SIG-M5 (cell line): ENCODE measurements around the gene TRIM3.

Experiments used
- DNase-seq: peaks from one replicate; lab custom pipeline; 2025; lab: John Stamatoyannopoulos, UW

TRIM3 gene

GRCh38 chr11:6480299-6480914 lies 6.7 kb upstream of the TRIM3 start:
- DNase-seq: no peak

GRCh38 chr11:6476571-6476970 lies 2.8 kb upstream of the TRIM3 start:
- no peak for DNase-seq

DNA sequence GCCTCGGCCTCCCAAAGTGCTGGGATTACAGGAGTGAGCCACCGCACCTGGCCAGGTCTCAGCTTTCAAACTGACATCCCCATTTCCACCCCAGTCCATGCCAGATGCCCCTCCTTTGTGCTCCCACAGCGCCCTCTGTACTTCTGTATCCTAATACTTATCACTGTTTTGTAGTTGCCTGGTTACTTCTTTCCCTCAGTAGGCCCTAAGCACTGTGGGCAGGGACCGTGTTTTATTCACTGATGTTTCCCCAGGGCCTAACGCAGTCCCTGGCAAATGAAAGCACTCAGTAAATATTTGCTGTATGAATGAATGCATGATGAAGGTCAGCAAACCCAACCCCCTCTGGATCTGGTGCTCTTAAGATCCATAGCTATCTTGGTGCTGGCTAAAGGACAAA lies 2.2 kb upstream of the TRIM3 start:
- no peak for DNase-seq

- DNase-seq: no peak
These were observed 1.2 kb upstream of the TRIM3 start for GRCh38 chr11:6474806-6475500.

- no peak for DNase-seq
These were observed 662 bp upstream of the TRIM3 start for GRCh38 chr11:6474413-6474792.

GRCh38 chr11:6472934-6473333 lies 807 bp downstream of the TRIM3 start:
- DNase-seq: no peak

- no peak for DNase-seq
These were observed 4.1 kb downstream of the TRIM3 start for GRCh38 chr11:6469599-6469998.

- DNase-seq: no peak
These were observed 4.8 kb downstream of the TRIM3 start for GRCh38 chr11:6468712-6469495.

- DNase-seq: no peak
These were observed 14.7 kb downstream of the TRIM3 start for GRCh38 chr11:6459099-6459450.

DNA sequence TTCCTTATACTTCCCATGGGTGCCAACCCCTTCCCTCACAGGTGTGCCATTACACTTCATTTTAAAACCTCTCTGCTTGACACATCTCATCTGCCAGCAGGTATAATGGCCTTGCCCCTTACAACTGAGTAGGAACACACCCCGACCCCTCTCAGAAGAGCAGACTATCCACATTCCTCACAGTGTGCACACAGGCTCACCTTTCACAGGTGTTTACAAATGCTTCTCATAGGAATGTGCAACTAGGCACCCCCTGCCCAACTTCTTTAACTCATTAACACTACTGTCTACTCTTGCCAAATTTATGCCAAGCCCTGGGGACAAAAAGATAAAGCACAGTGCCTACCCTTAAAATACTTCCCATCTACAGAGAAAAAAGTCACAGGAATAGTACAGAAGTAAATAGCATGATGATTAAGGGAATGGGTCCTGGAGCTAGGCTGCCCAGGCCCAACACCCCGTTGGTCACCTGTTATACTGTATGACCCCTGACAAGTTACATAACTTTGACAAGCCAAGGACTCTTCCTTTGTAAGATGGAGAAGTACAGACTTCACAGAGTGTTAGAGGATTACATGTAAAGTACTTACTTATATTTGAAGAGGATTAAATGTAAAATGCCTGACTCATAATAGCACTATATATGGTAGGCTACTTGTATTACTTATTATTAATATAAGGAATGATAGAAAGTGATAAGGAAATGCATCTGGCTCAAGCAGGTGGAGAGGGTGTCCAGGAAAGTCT lies 15.2 kb downstream of the TRIM3 start:
- no peak for DNase-seq

DNA sequence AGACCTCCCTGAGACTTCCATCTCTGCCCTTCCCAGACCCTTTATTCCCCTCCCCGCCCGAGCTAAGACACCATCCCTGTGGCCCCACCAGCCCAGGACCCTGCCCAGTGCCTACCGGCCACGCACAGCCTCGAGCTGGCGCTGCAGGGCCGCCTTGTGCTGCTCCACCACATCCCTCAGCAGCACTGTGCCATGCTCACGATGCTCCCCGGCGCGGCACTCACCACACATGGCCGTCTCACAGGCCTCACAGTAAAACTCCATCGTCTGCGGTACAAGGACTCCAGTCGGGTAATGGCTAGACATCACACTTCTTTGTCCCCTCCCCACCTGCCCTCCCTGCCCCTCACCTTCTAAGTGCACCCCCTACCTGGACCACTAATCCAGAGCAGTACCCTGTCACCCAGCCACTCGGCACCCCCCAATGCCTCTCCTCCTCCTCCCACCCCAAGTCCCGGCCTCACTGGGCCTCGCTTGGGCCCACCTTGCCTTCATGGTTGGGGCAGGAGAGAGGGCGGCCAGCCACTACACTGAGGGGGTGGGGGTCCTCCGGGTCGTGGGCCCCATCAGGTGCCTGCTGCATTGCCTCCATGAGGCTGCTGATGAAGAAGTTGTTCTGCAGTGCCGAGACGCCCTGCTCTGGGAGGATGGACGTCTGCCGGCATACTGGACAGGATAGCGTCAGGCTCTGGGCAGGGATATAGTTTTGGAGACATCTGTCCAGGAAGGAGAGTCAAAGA lies 16.0 kb downstream of the TRIM3 start:
- DNase-seq: no peak

DNA sequence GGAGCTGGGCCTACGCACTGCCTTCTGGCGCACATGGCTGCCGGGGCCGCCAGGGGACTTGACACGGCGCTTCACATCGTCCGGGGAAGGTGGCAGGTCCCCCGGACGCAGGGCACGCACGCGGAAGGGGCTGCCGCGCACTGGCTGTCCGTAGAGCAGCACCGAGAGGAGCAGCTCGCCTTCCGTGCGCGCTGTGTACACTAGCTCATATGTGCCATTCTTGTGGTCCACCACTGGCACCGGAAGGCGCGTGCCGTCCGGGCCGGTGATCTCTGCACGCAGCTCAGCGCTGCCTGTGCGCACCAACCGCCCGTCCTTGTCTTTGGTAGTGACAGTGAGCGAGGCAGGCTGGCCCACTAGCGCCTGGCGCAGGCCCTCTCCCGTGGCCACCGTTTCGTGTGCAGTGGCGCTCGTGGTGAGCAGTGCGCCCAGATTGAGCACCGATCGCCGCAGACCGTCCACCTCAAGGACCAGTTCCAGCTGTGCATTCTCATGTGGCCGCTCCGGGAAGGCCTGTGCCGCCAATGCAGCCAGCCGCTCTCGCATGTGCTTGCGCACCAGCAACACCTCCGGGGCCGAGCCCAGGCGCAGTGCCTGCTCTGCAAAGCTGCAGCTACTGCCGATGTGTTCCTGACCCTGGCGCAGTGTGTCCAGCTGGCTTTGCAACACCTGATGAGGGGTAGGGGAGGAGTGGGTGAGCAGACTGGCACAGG lies 17.2 kb downstream of the TRIM3 start:
- DNase-seq: no peak

GRCh38 chr11:6455070-6455469 lies 18.7 kb downstream of the TRIM3 start:
- no peak for DNase-seq

DNA sequence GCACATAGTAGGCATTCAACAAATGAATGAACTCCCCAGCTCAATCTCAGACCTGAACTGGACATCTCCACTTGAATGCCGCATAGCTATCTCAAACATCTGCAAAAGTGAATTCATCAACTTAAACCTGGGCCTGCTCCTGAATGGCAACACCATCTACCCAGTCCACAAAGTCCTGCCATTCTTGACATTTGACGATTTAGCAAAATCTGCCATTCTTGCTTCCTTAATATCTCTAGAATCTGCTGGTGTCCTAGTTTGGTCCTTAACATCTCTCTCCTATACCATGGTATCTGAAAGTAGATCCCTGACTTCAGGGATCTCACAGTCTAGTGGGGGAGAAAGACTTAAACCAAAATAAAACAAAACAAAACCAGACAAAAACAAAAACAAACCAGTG lies 20.6 kb downstream of the TRIM3 start:
- DNase-seq: no peak

- no peak for DNase-seq
These were observed 21.5 kb downstream of the TRIM3 start for GRCh38 chr11:6452219-6452618.

GRCh38 chr11:6448574-6448973 lies 25.2 kb downstream of the TRIM3 start:
- no peak for DNase-seq

GRCh38 chr11:6443269-6444003 lies 30.3 kb downstream of the TRIM3 start:
- DNase-seq: no peak

DNA sequence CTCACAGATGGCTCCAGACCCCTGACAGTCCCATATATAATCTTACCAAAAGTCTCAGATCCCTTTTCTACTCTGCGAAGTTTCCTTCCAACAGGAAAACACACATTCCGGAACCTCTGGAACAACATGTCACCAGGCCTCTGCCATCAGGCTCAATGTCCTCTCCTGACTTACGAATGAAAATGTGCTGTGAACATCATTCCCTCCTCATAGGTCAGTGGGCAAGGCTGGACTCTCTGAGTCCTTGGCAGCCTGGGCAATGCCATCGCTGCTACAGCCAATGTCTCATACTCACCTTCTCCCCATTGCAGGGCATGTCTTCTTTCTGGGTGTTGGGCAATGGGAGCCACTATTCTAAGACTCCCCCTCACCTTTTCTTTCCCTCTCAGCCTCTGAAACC lies 31.3 kb downstream of the TRIM3 start:
- DNase-seq: no peak

- no peak for DNase-seq
These were observed 32.8 kb downstream of the TRIM3 start, which contains the start of gene HPX for GRCh38 chr11:6440906-6441358. Gene HPX (minus strand): TSS chr11:6440987. CDS start chr11:6440963, 24 bp downstream.

GRCh38 chr11:6438979-6439571 lies 34.7 kb downstream of the TRIM3 start:
- DNase-seq: no peak
